DOHH2 (cell line): ENCODE data around the gene PHF13.

Experiments
- H3F3A ChIP-seq: fragments of 200-600 bp; sonication (generic), shearing (Covaris generic); 2 replicates; pipeline ENCODE4 v1.6.0; 2016; ENCODE audit warnings: antibody characterized with exemption, mild to moderate bottlenecking; ENCODE audit not compliant: control insufficient read depth, insufficient read depth
- H3K27ac ChIP-seq: fragments of 200-600 bp; sonication (generic); 2 replicates; pipeline ENCODE4 v1.5.1; 2014; ENCODE audit warnings: low read depth, mild to moderate bottlenecking, low read length, moderate library complexity
- H3K27me3 ChIP-seq: fragments of 200-600 bp; sonication (generic); 2 replicates; pipeline ENCODE4 v1.6.1; 2014; ENCODE audit warnings: mild to moderate bottlenecking, low read length, mixed read lengths; ENCODE audit not compliant: control insufficient read depth
- H3K36me3 ChIP-seq: fragments of 200-600 bp; sonication (generic); 2 replicates; pipeline ENCODE4 v1.6.1; 2014; ENCODE audit warnings: mild to moderate bottlenecking, low read length, moderate library complexity, mixed read lengths; ENCODE audit not compliant: control insufficient read depth
- H3K4me1 ChIP-seq: fragments of 200-600 bp; sonication (generic); 2 replicates; pipeline ENCODE4 v1.6.1; 2014; ENCODE audit warnings: mild to moderate bottlenecking, low read length, mixed read lengths; ENCODE audit not compliant: control insufficient read depth
- H3K4me2 ChIP-seq: fragments of 200-600 bp; sonication (generic); 2 replicates; pipeline ENCODE4 v1.6.0; 2014; ENCODE audit warnings: mild to moderate bottlenecking, low read length, moderate library complexity
- H3K4me3 ChIP-seq: fragments of 200-600 bp; sonication (generic); 2 replicates; pipeline ENCODE4 v1.5.1; 2014; ENCODE audit warnings: mild to moderate bottlenecking, low read length, mixed read lengths
- H3K79me2 ChIP-seq: fragments of 200-600 bp; sonication (generic); 2 replicates; pipeline ENCODE4 v1.6.1; 2014; ENCODE audit warnings: mild to moderate bottlenecking, low read length, mixed read lengths; ENCODE audit not compliant: control insufficient read depth
- H3K9me2 ChIP-seq: fragments of 200-600 bp; sonication (generic); replicated peaks from 2 replicates; pipeline ENCODE4 v1.6.1; 2014; ENCODE audit warnings: mild to moderate bottlenecking, low read length, mixed read lengths; ENCODE audit not compliant: control insufficient read depth
- H3K9me3 ChIP-seq: fragments of 200-600 bp; sonication (generic); 2 replicates; pipeline ENCODE4 v1.6.1; 2014; ENCODE audit warnings: antibody characterized with exemption, low read length, mixed read lengths; ENCODE audit not compliant: control insufficient read depth, insufficient read depth
- H4K20me1 ChIP-seq: fragments of 200-600 bp; sonication (generic); 2 replicates; pipeline ENCODE4 v1.6.0; 2014; ENCODE audit warnings: low read depth, mild to moderate bottlenecking, antibody characterized with exemption, low read length, moderate library complexity; ENCODE audit not compliant: control insufficient read depth, insufficient read depth
- CTCF ChIP-seq: fragments of 200-600 bp; sonication (generic); IDR thresholded peaks from one replicate; pipeline ENCODE4 v1.5.1; 2014; ENCODE audit warnings: antibody characterized with exemption, mild to moderate bottlenecking, low read depth, low read length; ENCODE audit not compliant: poor library complexity, severe bottlenecking
- EZH2phosphoT487 ChIP-seq: fragments of 200-600 bp; sonication (generic); IDR thresholded peaks from 2 replicates; pipeline ENCODE4 v1.6.1; 2017; ENCODE audit warnings: borderline replicate concordance, mild to moderate bottlenecking, antibody characterized with exemption, low read length, moderate library complexity, mixed read lengths

The PHF13 gene

GRCh38 chr1:6667139-6667538, 53.6 kb downstream of the PHF13 start:
- H3K4me3 ChIP-seq, result no peak overlapping the region
- no peak overlapping the region for H3K4me2 ChIP-seq
- H3K9me3 ChIP-seq, result no peaks in the 10 kb centered on the region
- no peaks in the 10 kb centered on the region for H3K27me3 ChIP-seq
- TF ChIP-seq EZH2phosphoT487, result no peak
- TF ChIP-seq CTCF, result no peak
- H3F3A ChIP-seq, result no peaks in the 10 kb centered on the region
- no peaks in the 10 kb centered on the region for H4K20me1 ChIP-seq
- H3K36me3 ChIP-seq, result peaks cover 53% of the 10 kb centered on the region
- peaks cover 12% of the 10 kb centered on the region for H3K79me2 ChIP-seq
- H3K27ac ChIP-seq, result no peak overlapping the region
- no peaks in the 10 kb centered on the region for H3K4me1 ChIP-seq
- H3K9me2 ChIP-seq, result no peaks in the 10 kb centered on the region

- no peaks in the 10 kb centered on the region for H3K9me2 ChIP-seq
- H3K4me3 ChIP-seq, result no peak overlapping the region
- no peak overlapping the region for H3K27ac ChIP-seq
- H3K36me3 ChIP-seq, result peaks cover 48% of the 10 kb centered on the region
- no peaks in the 10 kb centered on the region for H3K9me3 ChIP-seq
- H4K20me1 ChIP-seq, result no peaks in the 10 kb centered on the region
- H3K4me1 ChIP-seq, result no peaks in the 10 kb centered on the region
- TF ChIP-seq EZH2phosphoT487 (no peak), CTCF (no peak)
- H3F3A ChIP-seq, result no peaks in the 10 kb centered on the region
- no peaks in the 10 kb centered on the region for H3K27me3 ChIP-seq
- H3K79me2 ChIP-seq, result peaks cover 4% of the 10 kb centered on the region; the same call in 1 of the 2 replicates
- no peak overlapping the region for H3K4me2 ChIP-seq
Measured at GRCh38 chr1:6668503-6668902, 55.0 kb downstream of the PHF13 start.

GRCh38 chr1:6672558-6672957, 59.0 kb downstream of the PHF13 start:
- H3K27ac ChIP-seq, result no peak overlapping the region
- no peaks in the 10 kb centered on the region for H3K27me3 ChIP-seq
- H3F3A ChIP-seq, result no peaks in the 10 kb centered on the region
- no peaks in the 10 kb centered on the region for H3K9me3 ChIP-seq
- H3K9me2 ChIP-seq, result no peaks in the 10 kb centered on the region
- H3K4me2 ChIP-seq, result no peak overlapping the region
- no peak overlapping the region for H3K4me3 ChIP-seq
- TF ChIP-seq EZH2phosphoT487 (no peak), CTCF (no peak)
- peaks cover 46% of the 10 kb centered on the region for H3K36me3 ChIP-seq
- H3K4me1 ChIP-seq, result no peaks in the 10 kb centered on the region
- H4K20me1 ChIP-seq, result no peaks in the 10 kb centered on the region
- no peaks in the 10 kb centered on the region; the same call in 1 of the 2 replicates for H3K79me2 ChIP-seq
